HG02642 (cell line): ENCODE measurements around the gene MRRF.

Source experiments
- ATAC-seq: cut with Tn5 transposase; IDR thresholded peaks from one replicate; pipeline ENCODE4 v1.9.1; 2021; ENCODE audit warnings: mild to moderate bottlenecking; ENCODE audit not compliant: unreplicated experiment, poor library complexity

Gene MRRF

GRCh38 chr9:122228191-122228567 is 36.5 kb upstream of the MRRF start:
- ATAC-seq, result no peak

DNA sequence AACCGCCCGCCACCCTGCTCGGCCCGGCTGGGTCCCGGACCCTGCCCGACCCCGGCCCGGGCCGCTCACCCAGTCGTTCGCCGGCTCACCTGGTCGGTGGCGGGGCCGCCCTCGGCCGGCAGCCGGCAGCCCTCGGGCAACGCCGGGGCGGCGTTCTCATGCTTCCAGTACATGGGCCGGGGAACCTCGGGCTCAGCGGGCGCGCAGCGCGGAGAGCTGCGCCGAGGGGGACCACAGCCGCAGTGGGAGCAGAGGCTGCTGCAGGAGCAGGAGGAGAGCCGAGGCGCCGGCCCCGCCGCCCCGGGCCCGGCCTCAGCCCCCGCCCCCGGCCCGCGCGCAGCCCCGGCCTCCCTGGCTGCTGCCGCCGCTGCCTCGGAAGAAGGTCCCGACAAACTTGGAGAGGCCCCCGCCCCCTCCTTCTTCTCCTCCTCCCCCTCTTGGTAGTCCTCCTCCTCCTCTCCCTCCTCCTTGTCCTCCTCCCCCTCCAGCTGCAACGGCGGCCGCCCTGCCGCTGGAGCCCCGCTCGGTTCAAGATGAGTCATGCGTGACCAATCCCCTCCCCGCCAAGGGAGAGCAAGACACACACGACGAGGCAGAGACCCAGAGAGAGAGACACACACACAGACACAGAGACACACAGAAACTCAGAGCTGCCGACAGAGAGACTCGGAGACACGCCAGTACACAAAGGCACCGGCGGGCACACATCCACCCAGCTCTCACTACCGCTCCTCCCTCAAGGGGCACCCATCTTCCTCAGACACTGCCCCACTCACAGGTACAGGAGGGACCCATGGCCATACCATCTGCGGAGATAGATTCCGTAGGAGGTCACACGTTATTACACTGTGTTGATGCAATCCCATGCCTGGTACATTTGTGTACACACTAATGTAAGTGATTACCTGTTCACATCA is 35.9 kb upstream of the MRRF start, which contains the start of gene LHX6:
TSS of gene LHX6 (minus strand) at position 390 of the 917 bp plus-strand sequence. CDS start at position 173, 217 bp downstream.
- ATAC-seq, result no peak

GRCh38 chr9:122229485-122229837 is 35.2 kb upstream of the MRRF start:
- no peak for ATAC-seq

DNA sequence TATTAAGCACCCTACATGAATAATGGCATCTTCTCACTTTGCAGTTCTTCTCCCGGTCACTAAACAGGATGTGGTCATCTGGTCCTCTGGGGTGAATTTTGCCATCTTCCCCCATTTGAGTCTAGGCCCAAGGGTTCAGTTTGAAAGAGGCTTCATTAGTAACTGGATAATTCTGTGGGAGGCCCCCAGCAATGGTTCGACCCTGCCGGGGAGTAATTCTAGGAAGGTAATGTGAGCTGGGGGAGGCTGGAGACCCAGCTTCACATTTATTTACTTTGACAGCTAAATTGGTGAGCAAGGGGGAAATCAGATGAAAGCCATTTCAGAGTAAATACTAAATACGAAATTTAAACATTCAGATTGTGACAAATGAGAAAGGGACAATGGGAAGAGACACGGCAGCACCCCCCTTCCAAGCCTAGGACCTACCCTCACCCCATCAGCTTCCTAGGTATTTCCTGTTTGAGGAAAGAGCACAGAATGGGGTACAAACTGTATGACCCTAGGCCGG is 31.8 kb upstream of the MRRF start:
- no peak for ATAC-seq

DNA sequence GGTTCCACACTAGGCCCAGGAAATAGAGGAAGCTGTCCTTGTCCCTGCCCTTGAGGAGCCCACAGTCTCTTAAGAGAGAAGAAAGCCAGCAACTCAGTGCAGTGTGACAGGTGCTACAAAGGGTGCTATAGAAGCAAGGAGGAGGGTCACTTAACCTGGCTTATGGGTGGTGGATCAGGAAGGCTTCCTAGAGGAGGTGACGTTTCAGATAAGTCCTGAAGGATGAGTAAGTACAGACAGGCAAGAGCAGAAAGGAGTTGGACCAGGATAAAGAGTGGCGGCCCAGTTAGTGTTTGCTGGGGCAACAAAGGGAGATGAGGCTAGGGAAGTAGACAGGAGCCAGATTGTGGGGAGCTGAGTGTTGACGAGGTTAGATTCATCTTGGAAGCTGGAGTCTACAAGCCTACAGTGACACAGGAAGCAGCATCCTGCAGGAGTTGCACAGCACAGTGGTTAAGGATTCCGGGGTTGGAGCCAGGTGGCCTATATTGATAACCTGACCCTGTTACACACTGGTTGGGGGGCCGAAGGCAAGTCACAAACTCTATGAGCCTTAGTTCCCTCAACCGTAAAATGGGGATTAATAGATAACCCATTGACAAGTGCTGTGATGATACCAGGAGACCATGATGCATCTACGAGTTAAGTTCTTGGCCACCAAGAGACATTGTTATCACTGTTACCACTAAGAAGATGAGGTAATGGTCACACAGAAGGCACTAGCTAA is 30.5 kb upstream of the MRRF start:
- no peak for ATAC-seq

DNA sequence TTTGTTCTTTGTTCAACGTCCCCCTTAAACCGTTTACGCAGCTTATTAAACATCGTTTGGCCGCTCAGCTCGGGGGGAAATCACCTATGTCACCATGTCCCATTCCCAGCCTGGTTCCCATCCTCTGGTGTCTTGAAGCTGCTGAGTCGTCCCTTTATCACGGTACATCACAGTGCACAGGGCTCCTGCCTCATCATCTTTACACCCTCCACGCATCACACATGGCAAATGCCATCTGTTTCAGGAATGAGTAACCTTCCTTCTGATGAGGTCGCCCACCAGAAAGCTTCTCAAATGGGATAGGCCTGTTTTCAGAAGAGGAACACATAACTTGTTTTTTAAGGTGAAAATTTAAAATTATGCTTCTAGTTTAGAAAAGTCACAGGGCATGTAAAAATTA is 28.0 kb upstream of the MRRF start:
- no peak for ATAC-seq

DNA sequence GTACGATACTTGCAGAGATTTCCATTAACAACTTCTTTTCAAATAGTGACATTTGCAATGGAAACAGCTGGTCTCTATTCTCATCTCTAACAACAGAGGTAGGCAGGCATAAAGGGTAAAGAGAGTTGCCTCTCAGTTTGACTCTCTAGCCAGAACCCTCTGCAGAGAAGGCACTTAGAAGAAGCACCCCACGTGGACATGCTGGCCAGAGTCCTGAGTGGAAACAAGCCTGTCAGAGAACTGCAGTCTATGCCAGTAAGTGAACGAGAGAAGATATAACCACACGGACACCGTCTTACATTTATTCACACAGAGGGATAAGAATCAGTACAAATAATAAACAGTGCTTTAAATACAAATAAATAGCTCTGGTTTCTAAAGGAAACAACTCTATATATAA is 25.0 kb upstream of the MRRF start:
- ATAC-seq, result no peak

- no peak for ATAC-seq
These were observed 20.3 kb upstream of the MRRF start for GRCh38 chr9:122244349-122244748.

DNA sequence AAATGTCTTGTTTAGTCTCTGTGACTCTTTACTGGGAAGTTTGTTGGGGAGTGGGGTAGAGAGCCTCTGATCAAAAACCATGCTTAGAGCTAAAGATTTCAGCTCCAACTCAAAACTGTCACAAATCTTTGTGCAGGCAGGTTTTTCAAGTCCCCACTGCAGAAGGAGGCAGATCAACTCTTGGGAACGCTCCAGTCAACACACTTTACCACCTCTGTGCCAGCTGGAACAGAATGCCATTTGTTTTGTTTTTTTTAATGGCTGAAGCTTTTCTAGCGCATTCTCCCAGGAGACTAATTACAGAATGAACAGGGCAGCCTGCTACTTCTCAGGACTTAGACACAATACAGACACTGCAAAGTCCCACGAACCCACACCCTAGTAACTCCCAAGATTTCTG is 18.0 kb upstream of the MRRF start:
- ATAC-seq, result no peak

DNA sequence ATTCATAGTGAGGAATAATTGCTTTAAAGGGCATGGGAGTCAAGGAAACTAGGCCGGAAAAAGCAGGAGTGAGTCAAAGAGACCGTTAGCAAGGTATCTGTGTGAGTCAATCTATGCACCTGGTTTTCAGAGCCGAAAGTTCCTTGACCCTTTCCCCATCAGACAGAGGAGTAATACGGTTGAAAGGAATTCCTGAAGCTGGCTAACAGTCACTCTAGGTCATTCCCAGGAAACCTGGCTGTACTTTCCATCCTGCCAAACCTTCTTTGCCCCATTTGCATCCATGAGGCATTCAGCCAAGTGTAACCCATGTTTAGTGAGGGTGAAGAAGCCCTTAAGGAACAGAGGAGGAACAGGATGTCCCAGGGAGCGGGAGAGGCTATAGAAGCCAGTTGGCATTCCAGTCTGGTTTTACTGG is 16.2 kb upstream of the MRRF start:
- ATAC-seq, result no peak

- ATAC-seq, result no peak
These were observed 13.3 kb upstream of the MRRF start for GRCh38 chr9:122251351-122251750.

- no peak for ATAC-seq
These were observed 11.9 kb upstream of the MRRF start for GRCh38 chr9:122252796-122253195.

- ATAC-seq, result no peak
These were observed 9.9 kb upstream of the MRRF start for GRCh38 chr9:122254761-122255160.

GRCh38 chr9:122256206-122256605 is 8.5 kb upstream of the MRRF start:
- ATAC-seq, result no peak

DNA sequence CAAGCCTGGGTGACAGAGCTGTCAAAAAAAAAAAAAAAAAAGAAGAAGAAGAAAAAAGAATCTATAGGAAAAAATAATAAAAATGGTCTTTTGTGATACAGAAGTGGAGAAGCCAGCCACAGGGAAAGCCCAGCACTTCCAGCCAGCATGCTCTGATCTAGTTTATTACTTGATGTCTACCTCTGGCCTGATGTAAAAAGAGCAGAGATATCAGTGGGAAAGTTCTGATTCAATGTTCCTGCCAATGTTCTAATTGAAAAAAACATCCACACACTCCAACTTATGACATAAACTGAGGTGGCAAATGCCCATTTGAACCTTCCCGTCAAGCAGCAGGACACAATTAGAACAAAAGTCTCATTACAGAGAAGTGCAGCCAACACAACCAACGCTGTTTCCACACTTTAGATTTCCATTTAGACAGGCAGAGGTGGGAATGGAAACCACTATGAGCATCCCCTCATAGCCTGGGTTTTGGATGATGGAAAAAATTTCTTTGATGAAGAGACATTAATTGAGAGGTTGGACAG is 5.7 kb upstream of the MRRF start:
- ATAC-seq, result no peak

- no peak for ATAC-seq
These were observed 3.2 kb upstream of the MRRF start for GRCh38 chr9:122261469-122261881.

DNA sequence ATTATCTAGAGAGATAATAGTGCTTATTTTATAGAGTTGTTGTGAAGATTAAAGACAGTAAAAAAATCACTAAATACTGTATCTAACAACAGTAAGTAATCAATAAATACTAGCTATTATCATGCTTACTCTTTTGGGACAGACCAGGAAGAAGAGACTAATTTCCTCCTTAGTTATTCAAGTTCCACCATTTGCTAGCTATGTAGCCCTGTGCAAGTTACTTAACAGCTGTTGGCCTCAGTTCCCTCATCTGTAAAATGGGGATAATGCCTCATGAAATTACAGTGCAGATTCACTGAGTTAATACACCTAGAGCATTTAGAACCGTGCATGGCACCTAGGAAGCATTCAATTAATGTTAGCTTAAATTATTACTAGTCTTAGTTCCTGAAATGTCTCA is 2.6 kb upstream of the MRRF start:
- ATAC-seq, result no peak

DNA sequence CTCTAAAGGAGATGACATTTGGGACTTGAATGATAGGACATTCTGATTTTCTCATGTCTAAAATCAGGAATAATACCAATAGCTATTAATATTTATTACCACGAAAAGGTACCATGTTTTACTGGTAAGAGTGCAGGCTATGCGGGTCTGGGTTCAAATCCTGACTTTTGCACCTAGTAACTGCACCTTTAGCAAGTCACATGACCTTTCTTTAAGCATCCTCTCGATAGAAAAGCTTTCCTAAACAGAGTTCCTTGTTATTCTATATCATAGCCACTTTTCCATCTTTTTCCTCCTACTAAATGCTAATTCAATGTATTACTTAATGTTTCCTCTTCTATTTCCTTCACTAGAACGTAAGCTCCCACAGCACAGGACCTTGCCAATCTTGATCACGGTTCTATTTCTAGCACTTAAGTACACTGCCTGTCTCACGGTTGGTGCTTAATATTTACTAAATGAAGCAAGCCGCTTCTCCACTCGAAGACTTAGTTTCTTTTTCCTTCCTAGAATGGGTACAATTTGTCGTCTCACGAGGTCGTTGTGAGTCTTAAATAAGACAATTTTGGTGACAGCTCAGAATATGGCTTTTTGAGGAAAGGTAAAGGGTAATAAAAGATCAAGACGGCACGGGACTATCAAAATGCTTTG is 858 bp upstream of the MRRF start:
- ATAC-seq, result no peak

- ATAC-seq, result peak; percentile 18
These were observed 650 bp downstream of the MRRF start for GRCh38 chr9:122265149-122265915.
